ENCODE results near the gene ITGA1.

DNA sequence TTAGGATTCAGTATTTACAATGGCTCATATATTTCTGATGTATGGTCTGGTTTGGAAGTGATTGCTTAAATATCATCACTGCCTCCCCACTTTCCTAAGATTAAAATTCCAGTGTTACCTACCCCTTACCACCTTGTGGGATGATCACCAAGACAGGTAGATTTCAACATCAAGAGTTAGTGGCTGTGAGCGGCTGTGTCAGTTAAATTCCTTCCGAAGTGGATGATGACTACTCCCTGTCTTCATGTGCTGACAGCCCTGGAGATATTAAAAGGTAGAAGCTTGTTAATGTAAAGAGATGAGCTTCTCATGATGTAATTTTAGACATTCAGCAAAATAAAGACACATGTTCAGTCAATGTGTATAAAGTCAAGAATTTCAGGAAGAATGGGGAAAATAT, 205.7 kb downstream of the ITGA1 start:
- TF ChIP-seq, protein P1, sequence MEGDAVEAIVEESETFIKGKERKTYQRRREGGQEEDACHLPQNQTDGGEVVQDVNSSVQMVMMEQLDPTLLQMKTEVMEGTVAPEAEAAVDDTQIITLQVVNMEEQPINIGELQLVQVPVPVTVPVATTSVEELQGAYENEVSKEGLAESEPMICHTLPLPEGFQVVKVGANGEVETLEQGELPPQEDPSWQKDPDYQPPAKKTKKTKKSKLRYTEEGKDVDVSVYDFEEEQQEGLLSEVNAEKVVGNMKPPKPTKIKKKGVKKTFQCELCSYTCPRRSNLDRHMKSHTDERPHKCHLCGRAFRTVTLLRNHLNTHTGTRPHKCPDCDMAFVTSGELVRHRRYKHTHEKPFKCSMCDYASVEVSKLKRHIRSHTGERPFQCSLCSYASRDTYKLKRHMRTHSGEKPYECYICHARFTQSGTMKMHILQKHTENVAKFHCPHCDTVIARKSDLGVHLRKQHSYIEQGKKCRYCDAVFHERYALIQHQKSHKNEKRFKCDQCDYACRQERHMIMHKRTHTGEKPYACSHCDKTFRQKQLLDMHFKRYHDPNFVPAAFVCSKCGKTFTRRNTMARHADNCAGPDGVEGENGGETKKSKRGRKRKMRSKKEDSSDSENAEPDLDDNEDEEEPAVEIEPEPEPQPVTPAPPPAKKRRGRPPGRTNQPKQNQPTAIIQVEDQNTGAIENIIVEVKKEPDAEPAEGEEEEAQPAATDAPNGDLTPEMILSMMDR (IDR thresholded peaks at IDR 0.05; ENCODE audit: low read depth, low read length, missing input control) = no peak
- TF ChIP-seq, protein P2, sequence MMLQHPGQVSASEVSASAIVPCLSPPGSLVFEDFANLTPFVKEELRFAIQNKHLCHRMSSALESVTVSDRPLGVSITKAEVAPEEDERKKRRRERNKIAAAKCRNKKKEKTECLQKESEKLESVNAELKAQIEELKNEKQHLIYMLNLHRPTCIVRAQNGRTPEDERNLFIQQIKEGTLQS (IDR thresholded peaks at IDR 0.05) = no peak
- TF ChIP-seq GABPA (IDR thresholded peaks at IDR 0.05 in 1 of 2, conservative IDR thresholded peaks at IDR 0.05 in 1 of 2) = no peak
- TF ChIP-seq EGR1 (IDR thresholded peaks at IDR 0.05; ENCODE audit: low read depth in 2 of 2) = no peak
- TF ChIP-seq JUND (IDR thresholded peaks at IDR 0.05) = no peak

All from liver (tissue), 3 donors.